Measurements from ENCODE around the gene ACRBP. TPM values are rescaled to one million over a fixed set of nuclear protein-coding genes. Genes with fewer than 3 reads are reported as not detected.

ACRBP gene
- total and polyA plus RNA-seq, 7 experiments from 2014 or later: 0.27 to 23.0 (median 5.1) TPM

DNA sequence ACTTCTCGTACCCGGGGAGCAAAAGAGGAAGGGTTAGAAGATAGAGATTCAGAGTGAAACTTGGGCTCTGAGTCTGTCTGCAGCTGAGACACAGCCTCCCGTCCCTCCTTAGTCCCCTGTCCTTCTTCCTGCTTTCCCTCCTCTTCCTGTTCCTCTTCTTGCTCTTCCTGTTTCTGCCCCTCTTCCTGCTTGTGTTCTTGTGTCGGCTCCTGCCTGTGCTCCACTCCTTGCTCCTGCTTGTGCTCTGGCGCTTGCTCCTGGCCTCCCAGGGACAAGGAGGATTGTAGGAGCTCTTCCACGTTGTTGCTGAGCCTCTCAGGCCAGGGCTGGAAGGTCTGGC lies 3.0 kb downstream of the ACRBP start:
- ATAC-seq: peak; percentile 70
- H3K27ac ChIP-seq (ENCODE audit: low read depth, low read length): no peak overlapping the region
- Mint-ChIP-seq H3K4me1 (peaks cover 15 to 26% (median 18%) of the 10 kb centered on the region in 7 donors), H3K36me3 (peaks cover 5 to 40% (median 23%) of the 10 kb centered on the region in 5 donors), H3K27ac (peak overlapping the region in 2 of 9 donors; percentile 25 to 46), H3K4me3 (no peak overlapping the region), H3K27me3 (peaks cover 0 to 15% (median 0%) of the 10 kb centered on the region in 5 donors), H3K9me3 (peaks cover 0 to 25% (median 4%) of the 10 kb centered on the region in 11 donors)
- intact Hi-C loops (cut with micrococcal nuclease): no loop called here
- POLR2A ChIA-PET: interaction anchor here (0.5 to 3.5 kb wide), 7 partner anchors 12 to 1274 kb away, joined by 3 to 17 read pairs (median 4); partner anchors contain the start of gene ZNF384
- H3K9me3 ChIP-seq (ENCODE audit: control insufficient read depth in 2 of 3, low read length in 3 of 3): peaks cover 0 to 8% (median 0%) of the 10 kb centered on the region in 3 experiments
- H3K27me3 ChIP-seq (ENCODE audit: control insufficient read depth in 2 of 2, insufficient read depth in 2 of 2, low read length in 2 of 2): no peaks in the 10 kb centered on the region
- no peak overlapping the region for H3K4me3 ChIP-seq (ENCODE audit: low read length)
- peaks cover 0 to 5% of the 10 kb centered on the region in 2 donors for H3K4me1 ChIP-seq (ENCODE audit: control insufficient read depth in 2 of 2, insufficient read depth in 2 of 2, low read length in 2 of 2)
- CTCF ChIA-PET: interaction anchor here (1.2 to 4.2 kb wide), 3 partner anchors 24 to 81 kb away, joined by 3 to 18 read pairs (median 4); no protein-coding TSS in a partner anchor
- peaks cover 0 to 5% (median 3%) of the 10 kb centered on the region in 3 experiments for H3K36me3 ChIP-seq (ENCODE audit: control insufficient read depth in 2 of 3, insufficient read depth in 3 of 3, low read length in 3 of 3)
- no peak for DNase-seq

DNA sequence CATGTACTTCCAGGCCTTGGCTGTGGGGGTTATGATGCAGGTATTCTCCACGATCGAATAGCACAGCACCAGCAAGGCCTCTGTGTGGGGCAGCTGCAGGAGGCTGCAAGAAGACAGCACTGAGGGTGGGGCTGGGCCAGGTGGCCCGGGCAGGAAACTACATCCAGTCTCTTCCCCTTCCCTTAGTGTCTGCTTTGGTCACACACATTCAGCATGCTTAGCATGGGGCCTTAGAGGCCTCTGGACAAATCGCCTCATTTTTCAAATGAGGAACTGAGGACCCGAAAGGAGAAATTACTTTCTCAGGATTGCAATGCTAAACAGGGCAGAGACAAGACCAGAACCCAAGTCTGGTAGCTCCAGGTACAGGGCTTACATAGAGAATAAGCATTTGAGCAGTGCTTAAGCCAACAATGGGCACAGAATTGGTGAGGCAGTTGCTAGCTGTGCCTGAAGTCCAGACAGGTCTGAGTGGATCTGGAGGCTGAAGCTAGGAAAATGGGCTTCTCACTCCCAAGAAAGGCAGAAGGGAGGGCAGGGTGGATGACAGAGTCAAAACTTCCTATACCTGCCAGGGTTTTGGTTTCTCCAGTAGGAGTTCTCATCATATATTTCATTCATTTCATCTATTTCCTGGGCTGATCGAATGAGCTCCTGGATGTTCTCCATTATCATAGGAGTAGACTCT lies 3.5 kb downstream of the ACRBP start:
- ChIA-PET POLR2A (interaction anchor here (0.5 to 3.5 kb wide), 4 partner anchors 12 to 309 kb away, joined by 3 to 17 read pairs (median 6); partner anchors contain the start of gene ZNF384), CTCF (interaction anchor here (1.0 to 4.2 kb wide), 5 partner anchors 24 to 109 kb away, joined by 3 to 18 read pairs (median 3); partner anchors contain the start of gene MLF2)
- Mint-ChIP-seq H3K27ac (peak overlapping the region in 1 of 9 donors; percentile 46), H3K4me3 (no peak overlapping the region), H3K27me3 (peaks cover 0 to 15% (median 0%) of the 10 kb centered on the region in 5 donors), H3K36me3 (peaks cover 5 to 40% (median 23%) of the 10 kb centered on the region in 5 donors), H3K4me1 (peaks cover 15 to 26% (median 18%) of the 10 kb centered on the region in 7 donors), H3K9me3 (peaks cover 0 to 25% (median 4%) of the 10 kb centered on the region in 11 donors)
- Histone ChIP-seq H3K27ac (ENCODE audit: low read depth, low read length) (no peak overlapping the region), H3K4me1 (ENCODE audit: control insufficient read depth in 2 of 2, insufficient read depth in 2 of 2, low read length in 2 of 2) (peaks cover 0 to 5% of the 10 kb centered on the region in 2 donors), H3K4me3 (ENCODE audit: low read length) (no peak overlapping the region), H3K9me3 (ENCODE audit: control insufficient read depth in 2 of 3, low read length in 3 of 3) (peaks cover 0 to 8% (median 0%) of the 10 kb centered on the region in 3 experiments), H3K27me3 (ENCODE audit: control insufficient read depth in 2 of 2, insufficient read depth in 2 of 2, low read length in 2 of 2) (no peaks in the 10 kb centered on the region), H3K36me3 (ENCODE audit: control insufficient read depth in 2 of 3, insufficient read depth in 3 of 3, low read length in 3 of 3) (peaks cover 0 to 5% (median 3%) of the 10 kb centered on the region in 3 experiments)
- ATAC-seq (peak; percentile 44), DNase-seq (no peak)
- intact Hi-C loops (cut with micrococcal nuclease): no loop called here

DNA sequence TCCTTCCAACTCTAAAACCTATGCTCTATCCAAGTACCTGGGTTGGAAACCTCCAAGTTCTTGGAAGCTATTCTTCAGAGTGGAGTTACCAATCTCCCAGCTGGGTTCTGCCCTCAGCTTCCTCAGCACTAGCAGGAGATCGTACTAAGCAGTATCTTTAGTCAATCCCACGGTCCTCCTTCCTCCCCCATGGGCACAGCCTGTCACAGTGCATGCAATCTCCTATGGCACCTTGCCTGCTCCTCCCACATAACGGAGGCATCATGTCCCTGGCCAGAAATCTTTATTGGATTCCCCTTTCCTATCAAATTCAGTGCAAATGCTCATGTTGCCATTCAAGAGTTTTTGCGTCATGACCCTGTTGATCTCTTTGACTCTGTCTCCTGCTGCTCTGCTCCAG lies 6.1 kb downstream of the ACRBP start:
- ChIA-PET POLR2A (interaction anchor here (0.7 kb wide), 1 partner anchor 21 kb away, joined by 3 read pairs; no protein-coding TSS in a partner anchor), CTCF (interaction anchor here (0.6 to 1.1 kb wide), 2 partner anchors 8 to 137 kb away, joined by 3 to 5 read pairs; no protein-coding TSS in a partner anchor)
- Histone ChIP-seq H3K4me3 (ENCODE audit: low read length) (no peak overlapping the region), H3K36me3 (ENCODE audit: control insufficient read depth in 2 of 3, insufficient read depth in 3 of 3, low read length in 3 of 3) (no peaks in the 10 kb centered on the region), H3K27ac (ENCODE audit: low read depth, low read length) (no peak overlapping the region), H3K27me3 (ENCODE audit: control insufficient read depth in 2 of 2, insufficient read depth in 2 of 2, low read length in 2 of 2) (no peaks in the 10 kb centered on the region), H3K4me1 (ENCODE audit: control insufficient read depth in 2 of 2, insufficient read depth in 2 of 2, low read length in 2 of 2) (no peaks in the 10 kb centered on the region), H3K9me3 (ENCODE audit: control insufficient read depth in 2 of 3, low read length in 3 of 3) (peaks cover 0 to 8% (median 0%) of the 10 kb centered on the region in 3 experiments)
- Mint-ChIP-seq H3K27me3 (peaks cover 0 to 15% (median 0%) of the 10 kb centered on the region in 5 donors), H3K4me1 (peaks cover 4 to 19% (median 13%) of the 10 kb centered on the region in 7 donors), H3K27ac (no peak overlapping the region), H3K4me3 (no peak overlapping the region), H3K36me3 (peaks cover 5 to 29% (median 18%) of the 10 kb centered on the region in 5 donors), H3K9me3 (peaks cover 0 to 25% (median 4%) of the 10 kb centered on the region in 11 donors)
- intact Hi-C loops (cut with micrococcal nuclease): no loop called here
- ATAC-seq (no peak), DNase-seq (no peak)

DNA sequence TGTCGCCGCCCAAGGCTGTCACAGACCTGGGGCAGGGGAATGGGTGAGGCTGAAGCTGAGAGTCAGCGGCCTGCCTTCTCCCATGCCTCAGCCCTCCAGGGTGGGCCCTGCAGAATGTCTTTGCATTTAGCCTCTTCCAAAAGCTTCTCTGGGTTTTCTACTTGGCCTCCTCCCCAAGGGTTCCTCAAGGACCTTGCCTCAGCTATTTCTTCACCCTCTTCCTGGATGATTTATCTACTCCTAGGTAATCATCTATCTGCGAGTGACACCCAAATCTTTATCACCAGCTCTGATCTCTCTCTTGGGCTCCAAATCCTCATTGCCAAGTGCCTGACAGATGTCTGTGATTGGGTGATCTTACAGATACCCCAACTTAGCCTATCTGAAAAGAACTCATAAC lies 6.7 kb downstream of the ACRBP start:
- H3K4me1 Mint-ChIP-seq: peaks cover 8 to 23% (median 19%) of the 10 kb centered on the region in 7 donors
- Histone ChIP-seq H3K27ac (ENCODE audit: low read depth, low read length) (no peak overlapping the region), H3K27me3 (ENCODE audit: control insufficient read depth in 2 of 2, insufficient read depth in 2 of 2, low read length in 2 of 2) (no peaks in the 10 kb centered on the region), H3K4me1 (ENCODE audit: control insufficient read depth in 2 of 2, insufficient read depth in 2 of 2, low read length in 2 of 2) (peaks cover 0 to 1% of the 10 kb centered on the region in 2 donors), H3K36me3 (ENCODE audit: control insufficient read depth in 2 of 3, insufficient read depth in 3 of 3, low read length in 3 of 3) (no peaks in the 10 kb centered on the region), H3K4me3 (ENCODE audit: low read length) (no peak overlapping the region), H3K9me3 (ENCODE audit: control insufficient read depth in 2 of 3, low read length in 3 of 3) (peaks cover 0 to 8% (median 0%) of the 10 kb centered on the region in 3 experiments)
- peak overlapping the region in 1 of 9 donors; percentile 83 for H3K27ac Mint-ChIP-seq
- H3K36me3 Mint-ChIP-seq: peaks cover 5 to 29% (median 18%) of the 10 kb centered on the region in 5 donors
- POLR2A ChIA-PET: interaction anchor here (0.7 to 0.8 kb wide), 2 partner anchors 10 to 20 kb away, joined by 3 to 4 read pairs; no protein-coding TSS in a partner anchor
- peaks cover 0 to 15% (median 0%) of the 10 kb centered on the region in 5 donors for H3K27me3 Mint-ChIP-seq
- H3K4me3 Mint-ChIP-seq: no peak overlapping the region
- intact Hi-C loops (cut with micrococcal nuclease): no loop called here
- ATAC-seq (no peak), DNase-seq (no peak)
- peaks cover 0 to 25% (median 4%) of the 10 kb centered on the region in 11 donors for H3K9me3 Mint-ChIP-seq
- CTCF ChIA-PET: interaction anchor here (1.1 kb wide), 1 partner anchor 9 kb away, joined by 3 read pairs; no protein-coding TSS in a partner anchor

DNA sequence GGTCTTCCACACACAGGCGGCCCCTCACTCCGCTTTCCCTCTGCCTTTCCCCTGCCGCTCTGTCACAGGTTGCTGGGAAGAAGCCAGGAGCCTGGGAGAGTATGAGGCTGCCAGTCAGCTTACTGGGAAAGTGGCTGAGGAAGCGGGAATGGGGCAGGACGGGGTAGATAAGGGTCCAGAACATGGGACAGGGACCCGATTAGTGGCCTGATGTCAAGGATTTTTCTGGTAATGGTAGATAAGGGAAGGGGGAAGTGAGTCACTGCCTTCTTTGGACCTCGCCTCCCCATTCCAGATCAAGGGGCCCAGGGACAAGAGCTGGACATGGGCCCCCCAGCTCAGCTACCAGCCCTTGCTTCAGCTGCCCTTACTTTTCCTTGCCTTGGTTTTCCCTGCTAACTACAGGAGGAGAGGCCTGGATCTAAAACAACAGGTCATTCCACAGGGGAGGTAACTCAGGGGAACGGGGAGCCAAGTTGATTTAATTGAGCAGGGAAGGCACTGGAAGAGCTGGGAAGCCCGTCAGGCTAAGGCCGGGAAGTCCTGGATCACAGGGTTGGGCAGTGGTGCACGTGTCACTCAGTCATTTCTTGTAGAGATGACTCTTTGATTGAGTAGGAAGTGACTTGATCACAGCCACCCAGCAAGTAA lies 8.0 kb downstream of the ACRBP start:
- Mint-ChIP-seq H3K27me3 (peaks cover 0 to 15% (median 0%) of the 10 kb centered on the region in 5 donors), H3K27ac (peak overlapping the region in 1 of 9 donors; percentile 65), H3K4me3 (no peak overlapping the region), H3K36me3 (peaks cover 3 to 19% (median 12%) of the 10 kb centered on the region in 5 donors), H3K4me1 (peaks cover 8 to 29% (median 20%) of the 10 kb centered on the region in 7 donors), H3K9me3 (peaks cover 0 to 17% (median 3%) of the 10 kb centered on the region in 11 donors)
- H3K9me3 ChIP-seq (ENCODE audit: control insufficient read depth in 2 of 3, low read length in 3 of 3): peaks cover 0 to 4% (median 0%) of the 10 kb centered on the region in 3 experiments
- DNase-seq (no peak), ATAC-seq (no peak)
- ChIA-PET CTCF (no interaction called here), POLR2A (interaction anchor here (0.8 kb wide), 1 partner anchor 11 kb away, joined by 4 read pairs; no protein-coding TSS in a partner anchor)
- intact Hi-C loops (cut with micrococcal nuclease): no loop called here
- no peak overlapping the region for H3K27ac ChIP-seq (ENCODE audit: low read depth, low read length)
- H3K4me3 ChIP-seq (ENCODE audit: low read length): no peak overlapping the region
- peaks cover 0 to 8% of the 10 kb centered on the region in 2 donors for H3K4me1 ChIP-seq (ENCODE audit: control insufficient read depth in 2 of 2, insufficient read depth in 2 of 2, low read length in 2 of 2)
- no peaks in the 10 kb centered on the region for H3K36me3 ChIP-seq (ENCODE audit: control insufficient read depth in 2 of 3, insufficient read depth in 3 of 3, low read length in 3 of 3)
- no peaks in the 10 kb centered on the region for H3K27me3 ChIP-seq (ENCODE audit: control insufficient read depth in 2 of 2, insufficient read depth in 2 of 2, low read length in 2 of 2)

DNA sequence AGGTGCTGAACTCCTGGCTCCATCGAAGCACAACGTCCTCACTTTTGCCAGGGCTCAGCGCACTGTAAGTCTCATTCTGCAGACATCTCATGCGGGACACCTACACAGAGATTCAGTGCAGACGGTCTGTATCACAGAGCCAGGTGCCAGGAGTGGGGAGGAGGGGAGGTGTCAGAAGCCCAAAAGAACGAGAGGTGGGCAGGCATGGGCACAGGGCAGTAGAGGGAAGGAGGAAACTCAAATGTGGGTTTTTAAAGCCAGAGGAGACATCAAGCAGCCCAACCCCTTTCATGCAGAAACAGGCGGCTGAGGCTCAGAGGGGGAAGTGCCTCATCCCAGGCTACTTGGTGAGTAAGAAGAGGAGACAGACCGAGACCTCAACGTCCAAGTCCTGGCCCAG lies 8.9 kb downstream of the ACRBP start:
- DNase-seq (no peak), ATAC-seq (peak; percentile 48)
- Histone ChIP-seq H3K9me3 (ENCODE audit: control insufficient read depth in 2 of 3, low read length in 3 of 3) (no peaks in the 10 kb centered on the region), H3K36me3 (ENCODE audit: control insufficient read depth in 2 of 3, insufficient read depth in 3 of 3, low read length in 3 of 3) (no peaks in the 10 kb centered on the region), H3K27me3 (ENCODE audit: control insufficient read depth in 2 of 2, insufficient read depth in 2 of 2, low read length in 2 of 2) (no peaks in the 10 kb centered on the region), H3K4me3 (ENCODE audit: low read length) (no peak overlapping the region), H3K27ac (ENCODE audit: low read depth, low read length) (no peak overlapping the region), H3K4me1 (ENCODE audit: control insufficient read depth in 2 of 2, insufficient read depth in 2 of 2, low read length in 2 of 2) (peaks cover 0 to 8% of the 10 kb centered on the region in 2 donors)
- Mint-ChIP-seq H3K36me3 (peaks cover 0 to 9% (median 5%) of the 10 kb centered on the region in 5 donors), H3K27me3 (peaks cover 0 to 15% (median 0%) of the 10 kb centered on the region in 5 donors), H3K9me3 (peaks cover 0 to 8% (median 0%) of the 10 kb centered on the region in 11 donors), H3K27ac (peak overlapping the region in 2 of 9 donors; percentile 12 to 38), H3K4me3 (no peak overlapping the region), H3K4me1 (peaks cover 11 to 27% (median 20%) of the 10 kb centered on the region in 7 donors)
- intact Hi-C loops (cut with micrococcal nuclease): no loop called here
- POLR2A ChIA-PET: no interaction called here
- CTCF ChIA-PET: no interaction called here

Data from naive thymus-derived CD4-positive, alpha-beta T cell (primary cell).